K562 (cell line): ENCODE results near the gene MPV17L2. TPM values are rescaled to one million over a fixed set of nuclear protein-coding genes. Genes with fewer than 3 reads are reported as not detected.

Source experiments
- ATAC-seq: fragments of 200-7000 bp; cut with Tn5 transposase; 3 replicates; pipeline ENCODE4 v1.9.1; 2020; ENCODE audit warnings: moderate library complexity
- BruUV-seq: library from RNA; stranded (reverse); fragments of 400-500 nt; replicated peaks from 2 replicates; lab custom pipeline; 2021; lab: Mats Ljungman, UMichigan
- CTCF ChIA-PET: fragments of 300-600 bp; formaldehyde crosslinking; extraction: SDS; loops from one replicate; lab custom pipeline; 2021; ENCODE audit warnings: low intra/inter-chr PET ratio; lab: Yijun Ruan, JAX
- POLR2A ChIA-PET: fragments of 300-600, 350-650 bp; sonication (Branson Sonifier 250); formaldehyde crosslinking; extraction: SDS; loops from one replicate; lab custom pipeline; 2021; ENCODE audit warnings: antibody characterized with exemption, inconsistent platforms; lab: Yijun Ruan, JAX
- DNase-seq, 4 experiments: peaks; one replicate each; pipeline versions ENCODE4 v3.0.0 to v3.0.0-alpha.2; 2011 to 2018; ENCODE audit warnings: low spot score in 3 of 4, mixed read lengths in 3 of 4; ENCODE audit errors: extremely low read depth in 1 of 4
- FAIRE-seq: peaks from 2 replicates; lab custom pipeline; 2011; peaks lifted over from hg19 to GRCh38; lab: Jason Lieb, UNC
- H2AFZ ChIP-seq: 2 replicates; pipeline ENCODE4 v1.6.0; 2011; ENCODE audit warnings: low read depth, low read length, control low read depth, inconsistent platforms
- H3K27ac ChIP-seq: fragments of 200-600 bp; 3 replicates; pipeline ENCODE4 v1.8.0; 2011; ENCODE audit warnings: low read depth, mild to moderate bottlenecking, control low read depth, inconsistent platforms, low read length, moderate library complexity, mixed read lengths; ENCODE audit errors: extremely low read depth
- H3K27me3 ChIP-seq, 2 experiments: fragments of 300-600 bp in 1 of 2; 2 replicates in 1 of 2; 3 replicates in 1 of 2; pipeline versions ENCODE4 v1.6.0 to v1.8.0; 2011; ENCODE audit warnings: inconsistent platforms in 2 of 2, low read length in 2 of 2, mild to moderate bottlenecking in 1 of 2, mixed read lengths in 1 of 2, moderate library complexity in 1 of 2; ENCODE audit not compliant: control insufficient read depth in 2 of 2, insufficient read depth in 2 of 2
- H3K36me3 ChIP-seq: fragments of 300-600 bp; 3 replicates; pipeline ENCODE4 v1.8.0; 2011; ENCODE audit warnings: mild to moderate bottlenecking, low read length, inconsistent platforms; ENCODE audit not compliant: control insufficient read depth, insufficient read depth
- H3K4me1 ChIP-seq, 2 experiments: fragments of 200-600 bp in 1 of 2; replicated peaks in 1 of 2; 2 replicates in 1 of 2; 3 replicates in 1 of 2; pipeline versions ENCODE4 v1.5.1 to v1.8.0; 2011; ENCODE audit warnings: inconsistent platforms in 2 of 2, low read length in 2 of 2, mild to moderate bottlenecking in 1 of 2, mixed read lengths in 1 of 2, moderate library complexity in 1 of 2; ENCODE audit not compliant: control insufficient read depth in 2 of 2, insufficient read depth in 2 of 2
- H3K4me2 ChIP-seq: 2 replicates; pipeline ENCODE4 v1.6.1; 2011; ENCODE audit warnings: low read length, control low read depth, inconsistent platforms, mixed read lengths; ENCODE audit not compliant: insufficient read depth
- H3K4me3 ChIP-seq: fragments of 200-600 bp; sonication (generic), shearing (Covaris generic); 2 replicates; pipeline ENCODE4 v1.5.1; 2016; ENCODE audit warnings: control low read depth, inconsistent platforms
- H3K79me2 ChIP-seq: fragments of 200-600 bp; 3 replicates; pipeline ENCODE4 v1.8.0; 2011; ENCODE audit warnings: low read length, inconsistent platforms; ENCODE audit not compliant: control insufficient read depth, insufficient read depth
- H3K9ac ChIP-seq, 2 experiments: 2 replicates each; pipeline versions ENCODE4 v1.6.0 to v1.6.1; 2011; ENCODE audit warnings: low read depth in 2 of 2, low read length in 2 of 2, control low read depth in 1 of 2, inconsistent platforms in 1 of 2, mild to moderate bottlenecking in 1 of 2, mixed read lengths in 1 of 2; ENCODE audit not compliant: insufficient read depth in 1 of 2
- H3K9me1 ChIP-seq: one replicate; pipeline ENCODE4 v1.6.0; 2011; ENCODE audit warnings: inconsistent platforms, mild to moderate bottlenecking, low read length, moderate library complexity; ENCODE audit not compliant: control insufficient read depth, insufficient read depth
- H3K9me3 ChIP-seq: replicated peaks from 2 replicates; pipeline ENCODE4 v1.5.1; 2011; ENCODE audit warnings: low read depth, low read length, inconsistent platforms; ENCODE audit not compliant: control insufficient read depth, insufficient read depth
- H4K20me1 ChIP-seq: replicated peaks from 2 replicates; pipeline ENCODE4 v1.6.1; 2011; ENCODE audit warnings: low read length, inconsistent platforms, mixed read lengths; ENCODE audit not compliant: control insufficient read depth, insufficient read depth
- CBX1 ChIP-seq: sonication (generic); IDR thresholded peaks from 2 replicates; pipeline ENCODE4 v1.6.1; 2016; ENCODE audit warnings: antibody characterized with exemption, low read depth, mild to moderate bottlenecking
- CHCHD3 ChIP-seq: fragments of 250-450 bp; sonication (Bioruptor Pico); IDR thresholded peaks from 2 replicates; pipeline ENCODE4 v2.1.2; 2022; ENCODE audit warnings: mild to moderate bottlenecking
- HDGF ChIP-seq: fragments of 450-650 bp; IDR thresholded peaks from 2 replicates; pipeline ENCODE4 v1.6.1; 2016
- ID3 ChIP-seq, 2 experiments: fragments of 250-450 bp in 1 of 2; fragments of 450-650 bp in 1 of 2; sonication (Bioruptor Pico) in 1 of 2; IDR thresholded peaks; 2 replicates each; pipeline versions ENCODE4 v1.6.1 to v1.8.0; 2016 to 2021; ENCODE audit warnings: mild to moderate bottlenecking in 2 of 2, moderate library complexity in 2 of 2, missing compliant biosample characterization in 1 of 2, missing genetic modification characterization in 1 of 2
- MAX ChIP-seq: sonication (generic); formaldehyde crosslinking; IDR thresholded peaks from 2 replicates; pipeline ENCODE4 v1.9.0; 2022; ENCODE audit warnings: mild to moderate bottlenecking, missing genetic modification reagents
- MITF ChIP-seq: IDR thresholded peaks from 2 replicates; pipeline ENCODE4 v1.6.1; 2014; ENCODE audit warnings: antibody characterized with exemption
- POLR2H ChIP-seq: IDR thresholded peaks from 2 replicates; pipeline ENCODE4 v1.6.1; 2016; ENCODE audit warnings: missing genetic modification characterization, low read depth, mild to moderate bottlenecking, control low read depth, missing compliant biosample characterization, moderate library complexity
- SMAD3 ChIP-seq: fragments of 450-650 bp; formaldehyde crosslinking; conservative IDR thresholded peaks from 2 replicates; pipeline ENCODE4 v1.4.0; 2020; ENCODE audit warnings: mild to moderate bottlenecking
- ZNF740 ChIP-seq, 3 experiments: fragments of 200-800 bp in 1 of 3; sonication (Bioruptor generic) in 1 of 3; sonication (generic) in 1 of 3; formaldehyde crosslinking in 1 of 3; IDR thresholded peaks; 2 replicates each; pipeline versions ENCODE4 v1.6.1 to v1.8.0; 2016 to 2022; ENCODE audit warnings: mild to moderate bottlenecking in 2 of 3, missing compliant biosample characterization in 2 of 3, missing genetic modification characterization in 2 of 3, missing genetic modification reagents in 1 of 3
- ZNF785 ChIP-seq: fragments of 250-450 bp; sonication (Bioruptor Pico); IDR thresholded peaks from 2 replicates; pipeline ENCODE4 v1.4.0; 2020; ENCODE audit warnings: mild to moderate bottlenecking
- WGBS: fragments of 100-300 bp; shearing (Covaris generic); methylation state at CpG from one replicate; pipeline ENCODE4 v1.1.6; 2016; ENCODE audit warnings: low coverage, mixed read lengths; ENCODE audit not compliant: insufficient coverage; ENCODE audit errors: missing lambda C conversion rate; 5-methylcytosine and 5-hydroxymethylcytosine counted together
- in situ Hi-C: fragments of 300-500 bp; cut with MboI; formaldehyde crosslinking; loops from 4 replicates; pipeline ENCODE4 v1.15.0; 2018; ENCODE audit warnings: inconsistent platforms, mixed read lengths
- intact Hi-C: fragments of 100-400 bp; cut with micrococcal nuclease; formaldehyde crosslinking; loops from 2 replicates; pipeline ENCODE4 v1.14.2; 2022
- polyA plus RNA-seq, 8 experiments: library from polyadenylated mRNA; depleted of rRNA in 4 of 8; stranded (reverse) in 5 of 8; unstranded in 3 of 8; fragments of >200 nt; fragmentation: Nextera tagmentation in 2 of 8; fragmentation: Illumina TruSeq in 1 of 8; extraction: Ambion mirVana in 2 of 8; extraction: Trizol in 1 of 8; gene quantifications; 2 replicates each; pipeline versions ENCODE4 v1.2.1 to v1.2.3, GENCODE V29; 2011 to 2014; ENCODE audit warnings: inconsistent platforms in 1 of 8, missing spikeins in 1 of 8
- total RNA-seq, 7 experiments: library from RNA; depleted of rRNA in 6 of 7; stranded (reverse); fragments of >200 nt in 6 of 7; fragmentation: Illumina TruSeq in 2 of 7; extraction: Trizol in 2 of 7; gene quantifications; 2 replicates each; pipeline versions ENCODE4 v1.2.1 to v1.2.3, GENCODE V29; 2011 to 2021; ENCODE audit warnings: low replicate concordance in 1 of 7

The MPV17L2 gene
- total and polyA plus RNA-seq, 9 of the 15 experiments (the other 6 are each of a cell fraction or from before 2014, with no cell fraction given) = 10.6 to 60.2 (median 28.5) TPM

GRCh38 chr19:18165794-18166544 is 27.0 kb upstream of the MPV17L2 start (continued):
- TF ChIP-seq MAX (no peak), POLR2H (tag) (no peak)
- TF ChIP-seq, all 486 proteins: peak for 0

GRCh38 chr19:18167011-18167410 is 26.0 kb upstream of the MPV17L2 start:
- Histone ChIP-seq H3K27me3 (no peaks in the 10 kb centered on the region), H2AFZ (no peak overlapping the region), H3K4me2 (no peak overlapping the region), H3K9me1 (no peaks in the 10 kb centered on the region), H3K27ac (no peak overlapping the region), H3K9ac (no peak overlapping the region; a peak in 1 of 4 replicates), H4K20me1 (0 out of 2 replicates have a peak, but pooled peaks cover 4% of the 10 kb centered on the region), H3K9me3 (no peaks in the 10 kb centered on the region), H3K4me3 (no peak overlapping the region), H3K4me1 (peaks cover 4 to 12% of the 10 kb centered on the region in 2 experiments; a peak in 4 of 5 replicates), H3K36me3 (peaks cover 75% of the 10 kb centered on the region; the same call in 2 of the 3 replicates), H3K79me2 (peaks cover 1% of the 10 kb centered on the region; the same call in 1 of the 3 replicates)
- 93% methylated on average over 20 of the region's 21 CpGs for whole genome bisulfite sequencing
- ChIA-PET CTCF (interaction anchor here (2.2 kb wide), 1 partner anchor 54 kb away, joined by 13 read pairs; no protein-coding TSS in a partner anchor), POLR2A (interaction anchor here (1.1 kb wide), 1 partner anchor 10 kb away, joined by 5 read pairs; no protein-coding TSS in a partner anchor)
- ATAC-seq (no peak), DNase-seq (no peak), FAIRE-seq (no peak)
- in situ Hi-C loops = loop anchor here (10.0 kb wide), 1 partner anchor 162 kb away; the partner anchor contains the start of gene ARRDC2
- intact Hi-C loops = loop anchor here (10.0 kb wide), 1 partner anchor 162 kb away; the partner anchor contains the start of gene ARRDC2
- BruUV-seq = no TSS peak
- TF ChIP-seq ID3 (CRISPR knock-in tag; IDR thresholded peaks at IDR 0.05) (no peak), ID3 (tag; IDR thresholded peaks at IDR 0.05) (no peak), CHCHD3 (no peak), MITF (no peak), ZNF785 (CRISPR knock-in tag) (no peak), CBX1 (no peak), ZNF740 (CRISPR knock-in tag; IDR thresholded peaks at IDR 0.05) (no peak), ZNF740 (tag; IDR thresholded peaks at IDR 0.05) (no peak), SMAD3 (CRISPR knock-in tag) (no peak), HDGF (no peak)
